HEK293 (cell line): ENCODE measurements around the gene CAMTA2.
"Not testable (repeated sequence)": the region's sequence is repeated elsewhere in the genome, so short reads cannot be mapped to it uniquely, and the experiment has no call there.

Source experiments
- CTCF ChIA-PET: fragments of 350-600 bp; formaldehyde crosslinking; extraction: SDS; loops from one replicate; lab custom pipeline; 2021; ENCODE audit warnings: antibody characterized with exemption; lab: Yijun Ruan, JAX
- POLR2A ChIA-PET: fragments of 300-600 bp; formaldehyde crosslinking; extraction: SDS; loops from one replicate; lab custom pipeline; 2020; ENCODE audit warnings: antibody characterized with exemption, inconsistent platforms; lab: Yijun Ruan, JAX
- H3K27ac ChIP-seq: fragments of 200-500 bp; sonication (Bioruptor generic); 2 replicates; pipeline ENCODE4 v1.5.1; 2014; ENCODE audit warnings: low read depth, low read length, control low read depth, inconsistent platforms; ENCODE audit errors: extremely low read depth
- H3K36me3 ChIP-seq, 2 experiments: fragments of 200-500 bp in 1 of 2; sonication (Bioruptor generic) in 1 of 2; 1 replicate in 1 of 2; 2 replicates in 1 of 2; pipeline ENCODE4 v1.5.1; 2014 to 2017; ENCODE audit warnings: inconsistent platforms in 2 of 2, low read length in 2 of 2; ENCODE audit not compliant: control insufficient read depth in 2 of 2, insufficient read depth in 1 of 2
- H3K4me1 ChIP-seq: fragments of 200-500 bp; sonication (Bioruptor generic); 2 replicates; pipeline ENCODE4 v1.5.1; 2014; ENCODE audit warnings: mild to moderate bottlenecking, low read length, inconsistent platforms; ENCODE audit not compliant: control insufficient read depth, insufficient read depth
- H3K4me3 ChIP-seq: 2 replicates; pipeline ENCODE4 v1.5.1; 2011; ENCODE audit warnings: low read depth, mild to moderate bottlenecking, control low read depth, low read length, moderate library complexity
- H3K9me3 ChIP-seq: fragments of 200-500 bp; sonication (Bioruptor generic); 2 replicates; pipeline ENCODE4 v1.5.1; 2014; ENCODE audit warnings: low read depth, low read length, inconsistent platforms; ENCODE audit not compliant: control insufficient read depth, insufficient read depth
- BCL11A ChIP-seq: fragments of 450-650 bp; formaldehyde crosslinking; IDR thresholded peaks from 2 replicates; pipeline ENCODE4 v1.5.1; 2016; ENCODE audit warnings: low read depth, missing biosample characterization, missing genetic modification characterization
- EGR2 ChIP-seq: fragments of 450-650 bp; formaldehyde crosslinking; IDR thresholded peaks from 2 replicates; pipeline ENCODE4 v1.5.1; 2016; ENCODE audit warnings: low read depth, missing biosample characterization, missing genetic modification characterization
- HOXC10 ChIP-seq: sonication (generic); formaldehyde crosslinking; IDR thresholded peaks from 2 replicates; pipeline ENCODE4 v1.8.1; 2023; ENCODE audit warnings: mild to moderate bottlenecking, missing genetic modification reagents
- YY1 ChIP-seq: fragments of 450-650 bp; formaldehyde crosslinking; IDR thresholded peaks from 2 replicates; pipeline ENCODE4 v1.5.1; 2018; ENCODE audit warnings: missing biosample characterization, missing genetic modification characterization
- YY2 ChIP-seq: fragments of 450-650 bp; formaldehyde crosslinking; IDR thresholded peaks from 2 replicates; pipeline ENCODE4 v1.5.1; 2016; ENCODE audit warnings: missing biosample characterization, missing genetic modification characterization
- ZBTB1 ChIP-seq: fragments of 450-650 bp; formaldehyde crosslinking; IDR thresholded peaks from 2 replicates; pipeline ENCODE4 v1.5.1; 2016; ENCODE audit warnings: missing biosample characterization, missing genetic modification characterization
- ZBTB44 ChIP-seq: fragments of 450-650 bp; IDR thresholded peaks from 2 replicates; pipeline ENCODE4 v1.5.1; 2018; ENCODE audit warnings: missing biosample characterization, mild to moderate bottlenecking, missing genetic modification characterization
- ZBTB8A ChIP-seq: fragments of 450-650 bp; formaldehyde crosslinking; IDR thresholded peaks from 2 replicates; pipeline ENCODE4 v1.5.1; 2016; ENCODE audit warnings: missing biosample characterization, missing genetic modification characterization
- ZFHX2 ChIP-seq: fragments of 450-650 bp; formaldehyde crosslinking; conservative IDR thresholded peaks from 2 replicates; pipeline ENCODE4 v1.5.1; 2016; ENCODE audit warnings: missing biosample characterization, missing genetic modification characterization
- ZNF10 ChIP-seq: fragments of 450-650 bp; formaldehyde crosslinking; IDR thresholded peaks from 2 replicates; pipeline ENCODE4 v1.5.1; 2017; ENCODE audit warnings: missing biosample characterization, missing genetic modification characterization
- ZNF26 ChIP-seq: fragments of 450-650 bp; formaldehyde crosslinking; IDR thresholded peaks from 2 replicates; pipeline ENCODE4 v1.5.1; 2016; ENCODE audit warnings: missing biosample characterization, missing genetic modification characterization
- ZNF362 ChIP-seq: fragments of 450-650 bp; formaldehyde crosslinking; IDR thresholded peaks from 2 replicates; pipeline ENCODE4 v1.5.1; 2016; ENCODE audit warnings: missing biosample characterization, missing genetic modification characterization
- ZNF544 ChIP-seq: fragments of 450-650 bp; formaldehyde crosslinking; IDR thresholded peaks from 2 replicates; pipeline ENCODE4 v1.5.0; 2017; ENCODE audit warnings: missing biosample characterization, missing genetic modification characterization
- ZNF600 ChIP-seq: fragments of 450-650 bp; formaldehyde crosslinking; IDR thresholded peaks from 2 replicates; pipeline ENCODE4 v1.5.1; 2016; ENCODE audit warnings: missing biosample characterization, missing genetic modification characterization
- ZNF664 ChIP-seq: fragments of 450-650 bp; formaldehyde crosslinking; IDR thresholded peaks from 2 replicates; pipeline ENCODE4 v1.5.1; 2016; ENCODE audit warnings: missing biosample characterization, missing genetic modification characterization
- ZSCAN18 ChIP-seq: fragments of 450-650 bp; formaldehyde crosslinking; IDR thresholded peaks from 2 replicates; pipeline ENCODE4 v1.5.1; 2016; ENCODE audit warnings: missing biosample characterization, missing genetic modification characterization
- ZSCAN5A ChIP-seq: fragments of 450-650 bp; formaldehyde crosslinking; IDR thresholded peaks from 2 replicates; pipeline ENCODE4 v1.5.1; 2016; ENCODE audit warnings: missing biosample characterization, missing genetic modification characterization

The CAMTA2 gene

GRCh38 chr17:4928881-4929280, 58.6 kb downstream of the CAMTA2 start:
- no peak overlapping the region for H3K27ac ChIP-seq
- POLR2A ChIA-PET, result interaction anchor here (0.9 to 2.3 kb wide), 2 partner anchors 11 to 38 kb away, joined by 3 to 13 read pairs; partner anchors contain the start of genes RNF167, SLC25A11 and SPAG7
- peaks cover 4 to 23% of the 10 kb centered on the region in 2 experiments; a peak in 2 of 3 replicates for H3K36me3 ChIP-seq
- no peak overlapping the region for H3K4me3 ChIP-seq
- no peaks in the 10 kb centered on the region; the same call in 1 of the 2 replicates for H3K4me1 ChIP-seq
- H3K9me3 ChIP-seq, result no peaks in the 10 kb centered on the region
- CTCF ChIA-PET, result no interaction called here
- TF ChIP-seq HOXC10 (no peak), ZNF544 (no peak)

- peaks cover 4 to 15% of the 10 kb centered on the region in 2 experiments; a peak in 2 of 3 replicates for H3K36me3 ChIP-seq
- not testable (repeated sequence) for H3K4me1 ChIP-seq, H3K4me3 ChIP-seq, H3K27ac ChIP-seq, H3K9me3 ChIP-seq
- ChIA-PET POLR2A (interaction anchor here (0.6 to 1.2 kb wide), 5 partner anchors 12 to 1081 kb away, joined by 3 to 9 read pairs (median 3); partner anchors contain the start of genes NCBP3, RNF167, SLC25A11 and SPAG7), CTCF (interaction anchor here (0.6 kb wide), 1 partner anchor 75 kb away, joined by 3 read pairs; no protein-coding TSS in a partner anchor)
Measured at GRCh38 chr17:4926577-4927335, 60.7 kb downstream of the CAMTA2 start.

- Histone ChIP-seq H3K4me3 (no peak overlapping the region), H3K4me1 (no peaks in the 10 kb centered on the region), H3K9me3 (no peaks in the 10 kb centered on the region), H3K36me3 (no peaks in the 10 kb centered on the region; a peak in 1 of 3 replicates), H3K27ac (no peak overlapping the region)
- TF ChIP-seq ZNF26 (tag by site-specific recombination), result no peak
- ChIA-PET CTCF (interaction anchor here (0.6 to 0.7 kb wide), 3 partner anchors 69 to 429 kb away, joined by 3 to 5 read pairs (median 4); no protein-coding TSS in a partner anchor), POLR2A (interaction anchor here (1.4 kb wide), 1 partner anchor 30 kb away, joined by 3 read pairs; the partner anchor contains the start of gene ENO3)
Measured at GRCh38 chr17:4921320-4921719, 66.2 kb downstream of the CAMTA2 start.

GRCh38 chr17:4920351-4921048, 67.0 kb downstream of the CAMTA2 start:
- no peaks in the 10 kb centered on the region; a peak in 1 of 3 replicates for H3K36me3 ChIP-seq
- no peaks in the 10 kb centered on the region for H3K4me1 ChIP-seq
- H3K27ac ChIP-seq, result no peak overlapping the region
- POLR2A ChIA-PET, result interaction anchor here (0.7 to 1.4 kb wide), 3 partner anchors 15 to 30 kb away, joined by 3 read pairs; partner anchors contain the start of genes ENO3, RNF167 and SLC25A11
- no peak overlapping the region for H3K4me3 ChIP-seq
- CTCF ChIA-PET, result interaction anchor here (0.6 to 2.4 kb wide), 6 partner anchors 8 to 429 kb away, joined by 3 to 14 read pairs (median 4); partner anchors contain the start of genes RNF167 and SLC25A11
- no peaks in the 10 kb centered on the region for H3K9me3 ChIP-seq
- TF ChIP-seq ZFHX2 (tag by site-specific recombination) (peak; percentile 71), ZNF600 (tag by site-specific recombination) (0 out of 2 replicates have a peak, but pooled peaks have one; percentile 5), YY1 (tag by site-specific recombination) (no peak), ZSCAN5A (no peak), BCL11A (tag by site-specific recombination) (no peak), ZSCAN18 (tag by site-specific recombination) (no peak), ZBTB8A (no peak), ZNF10 (tag by site-specific recombination) (peak; percentile 77), ZNF362 (tag by site-specific recombination) (no peak), ZNF664 (no peak), YY2 (tag by site-specific recombination) (no peak), EGR2 (peak; percentile 59), ZBTB1 (no peak), HOXC10 (no peak), ZBTB44 (tag by site-specific recombination) (no peak)
